Parathyroid adenoma (tissue), 2 donors: ENCODE data around the gene PRSS21.

Experiments used
- H2AFZ ChIP-seq: fragments of 300-600 bp; sonication (generic); one replicate; pipeline ENCODE4 v1.7.0; 2017; ENCODE audit warnings: antibody characterized with exemption, mild to moderate bottlenecking
- H3K27ac ChIP-seq: fragments of 300-600 bp; sonication (generic); one replicate; pipeline ENCODE4 v1.7.0; 2017
- H3K27me3 ChIP-seq: fragments of 300-600 bp; sonication (generic); one replicate; pipeline ENCODE4 v1.7.0; 2017; ENCODE audit warnings: low read length; ENCODE audit not compliant: control insufficient read depth, insufficient read depth
- H3K36me3 ChIP-seq: fragments of 300-600 bp; sonication (generic); one replicate; pipeline ENCODE4 v1.7.0; 2017; ENCODE audit warnings: low read length; ENCODE audit not compliant: control insufficient read depth, insufficient read depth
- H3K4me1 ChIP-seq: fragments of 300-600 bp; sonication (generic); one replicate; pipeline ENCODE4 v1.7.0; 2017; ENCODE audit warnings: control low read depth
- H3K4me2 ChIP-seq: fragments of 300-600 bp; sonication (generic); one replicate; pipeline ENCODE4 v1.7.0; 2017; ENCODE audit warnings: low read length
- H3K4me3 ChIP-seq: fragments of 300-600 bp; sonication (generic); one replicate; pipeline ENCODE4 v1.7.0; 2017; ENCODE audit warnings: low read depth, low read length
- H3K79me2 ChIP-seq: fragments of 300-600 bp; sonication (generic); one replicate; pipeline ENCODE4 v1.7.0; 2017; ENCODE audit warnings: control low read depth
- H3K9ac ChIP-seq: fragments of 300-600 bp; sonication (generic); one replicate; pipeline ENCODE4 v1.7.0; 2017; ENCODE audit warnings: mild to moderate bottlenecking
- H3K9me3 ChIP-seq: fragments of 300-600 bp; sonication (generic); one replicate; pipeline ENCODE4 v1.7.0; 2017; ENCODE audit warnings: low read length; ENCODE audit not compliant: control insufficient read depth
- CTCF ChIP-seq: fragments of 300-600 bp; sonication (generic); IDR thresholded peaks from one replicate; pipeline ENCODE4 v1.7.0; 2017; ENCODE audit warnings: antibody characterized with exemption, mild to moderate bottlenecking
- donor health status: primary hyperparathyroidism.

PRSS21 gene

GRCh38 chr16:2813771-2814221 lies 3.2 kb upstream of the PRSS21 start:
- Histone ChIP-seq H3K4me1 (no peaks in the 10 kb centered on the region), H3K4me2 (no peak overlapping the region), H3K9ac (no peak overlapping the region), H3K27me3 (no peaks in the 10 kb centered on the region), H3K4me3 (no peak overlapping the region), H2AFZ (no peak overlapping the region), H3K79me2 (no peaks in the 10 kb centered on the region), H3K9me3 (no peaks in the 10 kb centered on the region), H3K36me3 (no peaks in the 10 kb centered on the region), H3K27ac (no peak overlapping the region)
- TF ChIP-seq CTCF: no peak

- H3K4me2 ChIP-seq: no peak overlapping the region
- no peak overlapping the region for H3K9ac ChIP-seq
- H3K9me3 ChIP-seq: no peaks in the 10 kb centered on the region
- no peak overlapping the region for H3K4me3 ChIP-seq
- no peaks in the 10 kb centered on the region for H3K79me2 ChIP-seq
- H3K27ac ChIP-seq: no peak overlapping the region
- H3K27me3 ChIP-seq: no peaks in the 10 kb centered on the region
- H3K36me3 ChIP-seq: no peaks in the 10 kb centered on the region
- no peak for TF ChIP-seq CTCF
- H3K4me1 ChIP-seq: no peaks in the 10 kb centered on the region
- H2AFZ ChIP-seq: no peak overlapping the region
Observed at GRCh38 chr16:2814551-2815298, 2.3 kb upstream of the PRSS21 start.

- TF ChIP-seq CTCF: no peak
- Histone ChIP-seq H3K27ac (no peak overlapping the region), H2AFZ (no peak overlapping the region), H3K9ac (no peak overlapping the region), H3K27me3 (no peaks in the 10 kb centered on the region), H3K4me3 (no peak overlapping the region), H3K79me2 (no peaks in the 10 kb centered on the region), H3K4me1 (no peaks in the 10 kb centered on the region), H3K9me3 (no peaks in the 10 kb centered on the region), H3K36me3 (no peaks in the 10 kb centered on the region), H3K4me2 (no peak overlapping the region)
Observed at GRCh38 chr16:2815299-2815771, 1.7 kb upstream of the PRSS21 start.

GRCh38 chr16:2817340-2818271 lies 569 bp downstream of the PRSS21 start:
- no peak for TF ChIP-seq CTCF
- no peak overlapping the region for H3K4me2 ChIP-seq
- H3K9ac ChIP-seq: no peak overlapping the region
- no peaks in the 10 kb centered on the region for H3K27me3 ChIP-seq
- no peak overlapping the region for H2AFZ ChIP-seq
- H3K36me3 ChIP-seq: no peaks in the 10 kb centered on the region
- no peaks in the 10 kb centered on the region for H3K79me2 ChIP-seq
- no peaks in the 10 kb centered on the region for H3K4me1 ChIP-seq
- no peak overlapping the region for H3K4me3 ChIP-seq
- H3K9me3 ChIP-seq: no peaks in the 10 kb centered on the region
- H3K27ac ChIP-seq: no peak overlapping the region
